Endothelial cell of umbilical vein (primary cell): Measurements from ENCODE around the gene CXCR4. TPM values are rescaled to one million over a fixed set of nuclear protein-coding genes. Genes with fewer than 3 reads are reported as not detected.

Experiments used
- BruUV-seq: library from RNA; stranded (reverse); fragments of 400-500 nt; replicated peaks from 2 replicates; lab custom pipeline; 2021; lab: Mats Ljungman, UMichigan
- CTCF ChIA-PET: fragments of 300-600, 350-600 bp; sonication (Branson Sonifier 250); formaldehyde crosslinking; loops from one replicate; lab custom pipeline; 2021; ENCODE audit warnings: antibody characterized with exemption, inconsistent platforms; lab: Charles Lee
- POLR2A ChIA-PET: fragments of 300-600, 350-600 bp; sonication (Branson Sonifier 250); formaldehyde crosslinking; loops from one replicate; lab custom pipeline; 2021; ENCODE audit warnings: antibody characterized with exemption, inconsistent platforms; lab: Charles Lee
- DNase-seq: peaks from one replicate; pipeline ENCODE4 v3.0.0-alpha.2; 2011; ENCODE audit warnings: low read depth, low spot score
- FAIRE-seq: peaks from 2 replicates; lab custom pipeline; 2011; peaks lifted over from hg19 to GRCh38; lab: Jason Lieb, UNC
- H2AFZ ChIP-seq: 2 replicates; pipeline ENCODE4 v1.6.0; 2012; ENCODE audit warnings: low read depth, low read length, control low read depth, inconsistent platforms
- H3K27ac ChIP-seq: 2 replicates; pipeline ENCODE4 v1.5.1; 2011; ENCODE audit warnings: low read depth, mild to moderate bottlenecking, control low read depth, low read length, moderate library complexity; ENCODE audit not compliant: insufficient read depth
- H3K27me3 ChIP-seq, 2 experiments: 2 replicates each; pipeline versions ENCODE4 v1.6.0 to v1.6.1; 2011; ENCODE audit warnings: low read length in 2 of 2, mixed read lengths in 1 of 2; ENCODE audit not compliant: control insufficient read depth in 2 of 2, insufficient read depth in 2 of 2
- H3K36me3 ChIP-seq, 2 experiments: 2 replicates in 1 of 2; 3 replicates in 1 of 2; pipeline ENCODE4 v1.5.1; 2011; ENCODE audit warnings: low read length in 2 of 2, mild to moderate bottlenecking in 1 of 2, moderate library complexity in 1 of 2; ENCODE audit not compliant: control insufficient read depth in 2 of 2, insufficient read depth in 2 of 2; ENCODE audit errors: extremely low read depth in 1 of 2
- H3K4me1 ChIP-seq: 3 replicates; pipeline ENCODE4 v1.5.1; 2011; ENCODE audit warnings: mild to moderate bottlenecking, low read length; ENCODE audit not compliant: control insufficient read depth, insufficient read depth; ENCODE audit errors: extremely low read depth
- H3K4me2 ChIP-seq: 2 replicates; pipeline ENCODE4 v1.6.1; 2011; ENCODE audit warnings: low read length, control low read depth, mixed read lengths; ENCODE audit not compliant: insufficient read depth
- H3K4me3 ChIP-seq, 3 experiments: fragments of 200-600 bp in 1 of 3; sonication (generic), shearing (Covaris generic) in 1 of 3; replicated peaks in 1 of 3; 2 replicates each; pipeline ENCODE4 v1.5.1; 2011 to 2016; ENCODE audit warnings: control low read depth in 3 of 3, low read length in 3 of 3, mild to moderate bottlenecking in 2 of 3, inconsistent platforms in 1 of 3, low read depth in 1 of 3, moderate library complexity in 1 of 3; ENCODE audit not compliant: insufficient read depth in 1 of 3
- H3K79me2 ChIP-seq: 2 replicates; pipeline ENCODE4 v1.6.0; 2012; ENCODE audit warnings: low read length, inconsistent platforms; ENCODE audit not compliant: control insufficient read depth, insufficient read depth
- H3K9ac ChIP-seq: replicated peaks from 2 replicates; pipeline ENCODE3; 2011; ENCODE audit warnings: low read length, control low read depth; ENCODE audit not compliant: insufficient read depth; ENCODE audit errors: extremely low read depth
- H3K9me1 ChIP-seq: replicated peaks from 3 replicates; pipeline ENCODE4 v1.6.0; 2011; ENCODE audit warnings: mild to moderate bottlenecking, low read length; ENCODE audit not compliant: control insufficient read depth, insufficient read depth; ENCODE audit errors: extremely low read depth
- H3K9me3 ChIP-seq: replicated peaks from 2 replicates; pipeline ENCODE4 v1.5.1; 2012; ENCODE audit warnings: low read length, inconsistent platforms; ENCODE audit not compliant: control insufficient read depth, insufficient read depth
- H4K20me1 ChIP-seq: replicated peaks from 2 replicates; pipeline ENCODE3; 2011; ENCODE audit warnings: mild to moderate bottlenecking, low read length; ENCODE audit not compliant: control insufficient read depth, insufficient read depth; ENCODE audit errors: extremely low read depth
- CTCF ChIP-seq, 2 donors: IDR thresholded peaks; 1 replicate in 1 of 2; 2 replicates in 1 of 2; pipeline ENCODE4 v1.5.1; 2011; ENCODE audit warnings: low read length in 2 of 2, mild to moderate bottlenecking in 2 of 2, moderate library complexity in 2 of 2, control low read depth in 1 of 2, inconsistent platforms in 1 of 2, low read depth in 1 of 2; ENCODE audit not compliant: insufficient read depth in 1 of 2; ENCODE audit errors: extremely low read depth in 1 of 2
- EZH2 ChIP-seq: IDR thresholded peaks from 2 replicates; pipeline ENCODE4 v1.6.1; 2012; ENCODE audit warnings: borderline replicate concordance, low read depth, mild to moderate bottlenecking, moderate library complexity, low read length, inconsistent platforms; ENCODE audit not compliant: severe bottlenecking
- FOS ChIP-seq: IDR thresholded peaks from 2 replicates; pipeline ENCODE4 v1.6.1; 2011; ENCODE audit warnings: mild to moderate bottlenecking, low read length, moderate library complexity, borderline replicate concordance; ENCODE audit not compliant: insufficient read depth
- GATA2 ChIP-seq: IDR thresholded peaks from 2 replicates; pipeline ENCODE4 v1.7.0; 2011; ENCODE audit warnings: low read depth, mild to moderate bottlenecking, moderate library complexity, mixed read lengths, low read length; ENCODE audit not compliant: insufficient read length, insufficient read depth
- JUN ChIP-seq: IDR thresholded peaks from 2 replicates; pipeline ENCODE4 v1.6.1; 2011; ENCODE audit warnings: borderline replicate concordance, low read depth; ENCODE audit not compliant: insufficient read length, insufficient read depth
- MAX ChIP-seq: IDR thresholded peaks from 2 replicates; pipeline ENCODE4 v1.6.1; 2011; ENCODE audit not compliant: insufficient read depth, insufficient read length
- MYC ChIP-seq: IDR thresholded peaks from one replicate; pipeline ENCODE4 v1.6.1; 2011; ENCODE audit warnings: mild to moderate bottlenecking, low read depth, low read length
- POLR2A ChIP-seq: IDR thresholded peaks from 2 replicates; pipeline ENCODE4 v1.6.1; 2012; ENCODE audit warnings: low read depth, mild to moderate bottlenecking, control low read depth, low read length
- POLR2AphosphoS5 ChIP-seq: IDR thresholded peaks from 2 replicates; pipeline ENCODE4 v1.6.1; 2012; ENCODE audit warnings: low read depth, mild to moderate bottlenecking, control low read depth, low read length, moderate library complexity; ENCODE audit not compliant: insufficient read depth
- dilution Hi-C: fragments of 300-500 bp; cut with MboI; formaldehyde crosslinking; loops from one replicate; pipeline ENCODE4 v1.15.0; 2019; ENCODE audit warnings: low sequenced_read_pairs; ENCODE audit not compliant: extremely low pct_ligation_motif_present
- intact Hi-C: fragments of 100-400 bp; cut with micrococcal nuclease; formaldehyde crosslinking; loops from one replicate; pipeline ENCODE4 v1.10.0; 2022
- polyA plus RNA-seq, 4 experiments: library from polyadenylated mRNA; depleted of rRNA in 3 of 4; stranded (reverse) in 3 of 4; unstranded in 1 of 4; fragments of >200 nt; gene quantifications; 2 replicates each; pipeline versions ENCODE4 v1.2.1 to v1.2.3, GENCODE V29; 2011 to 2012; ENCODE audit warnings: missing spikeins in 1 of 4
- total RNA-seq: library from RNA; stranded (reverse); gene quantifications from 2 replicates; pipeline ENCODE4 v1.2.3, GENCODE V29; 2021

The CXCR4 gene
- total and polyA plus RNA-seq, 2 donors (not counting 3 experiments of a cell fraction or from before 2014, with no cell fraction given): 42.2 to 52.4 TPM

- ChIA-PET POLR2A (no interaction called here), CTCF (no interaction called here)
- no peaks in the 10 kb centered on the region for H4K20me1 ChIP-seq
- intact Hi-C loops (no loop called here), dilution Hi-C loops (no loop called here)
- H3K27ac ChIP-seq: no peak overlapping the region
- peaks cover 0 to 1% of the 10 kb centered on the region in 2 experiments for H3K27me3 ChIP-seq
- no peak overlapping the region for H2AFZ ChIP-seq
- no peaks in the 10 kb centered on the region for H3K9me1 ChIP-seq
- no peak overlapping the region for H3K9ac ChIP-seq
- BruUV-seq: no TSS peak
- H3K4me2 ChIP-seq: no peak overlapping the region
- H3K4me3 ChIP-seq: no peak overlapping the region
- DNase-seq (no peak), FAIRE-seq (no peak)
- TF ChIP-seq JUN (no peak), EZH2 (no peak), MAX (no peak), FOS (no peak), CTCF (IDR thresholded peaks at IDR 0.05; ENCODE audit: extremely low read depth in 1 of 2, insufficient read depth in 1 of 2, low read depth in 1 of 2, low read length in 2 of 2) (no peak), POLR2A (no peak), GATA2 (no peak), POLR2AphosphoS5 (no peak), MYC (no peak)
- no peaks in the 10 kb centered on the region for H3K4me1 ChIP-seq
- H3K36me3 ChIP-seq: no peaks in the 10 kb centered on the region
- no peaks in the 10 kb centered on the region for H3K79me2 ChIP-seq
- H3K9me3 ChIP-seq: no peaks in the 10 kb centered on the region
These were observed 16.9 kb downstream of the CXCR4 start for GRCh38 chr2:136101042-136101441.
